ENCODE measurements around the gene XDH.

The XDH gene

GRCh38 chr2:31363956-31364750 is 50.4 kb downstream of the XDH start:
- no peaks in the 10 kb centered on the region for H3K36me3 ChIP-seq (ENCODE audit: insufficient read depth, low read depth, low read length)
- H3K27ac ChIP-seq (ENCODE audit: low read length) = no peak overlapping the region
- H3K4me3 ChIP-seq (ENCODE audit: low read length) = no peak overlapping the region
- H3K9ac ChIP-seq (ENCODE audit: low read depth, low read length) = no peak overlapping the region
- no peaks in the 10 kb centered on the region for H3K27me3 ChIP-seq (ENCODE audit: insufficient read depth, low read length)
- no peaks in the 10 kb centered on the region for H3K4me1 ChIP-seq (ENCODE audit: insufficient read depth, low read length)
- H3K9me3 ChIP-seq (ENCODE audit: insufficient read depth, low read depth, low read length) = no peaks in the 10 kb centered on the region

- Histone ChIP-seq H3K9me3 (ENCODE audit: insufficient read depth, low read depth, low read length) (no peaks in the 10 kb centered on the region), H3K4me1 (ENCODE audit: insufficient read depth, low read length) (no peaks in the 10 kb centered on the region), H3K4me3 (ENCODE audit: low read length) (no peak overlapping the region), H3K27me3 (ENCODE audit: insufficient read depth, low read length) (no peaks in the 10 kb centered on the region), H3K36me3 (ENCODE audit: insufficient read depth, low read depth, low read length) (no peaks in the 10 kb centered on the region), H3K27ac (ENCODE audit: low read length) (no peak overlapping the region), H3K9ac (ENCODE audit: low read depth, low read length) (no peak overlapping the region)
These were observed 52.0 kb downstream of the XDH start for GRCh38 chr2:31362581-31362980.

GRCh38 chr2:31359229-31359628 is 55.3 kb downstream of the XDH start:
- Histone ChIP-seq H3K4me1 (ENCODE audit: insufficient read depth, low read length) (no peaks in the 10 kb centered on the region), H3K4me3 (ENCODE audit: low read length) (no peak overlapping the region), H3K27me3 (ENCODE audit: insufficient read depth, low read length) (no peaks in the 10 kb centered on the region), H3K36me3 (ENCODE audit: insufficient read depth, low read depth, low read length) (no peaks in the 10 kb centered on the region), H3K9ac (ENCODE audit: low read depth, low read length) (no peak overlapping the region), H3K9me3 (ENCODE audit: insufficient read depth, low read depth, low read length) (no peaks in the 10 kb centered on the region), H3K27ac (ENCODE audit: low read length) (no peak overlapping the region)

- Histone ChIP-seq H3K9ac (ENCODE audit: low read depth, low read length) (no peak overlapping the region), H3K4me3 (ENCODE audit: low read length) (no peak overlapping the region), H3K4me1 (ENCODE audit: insufficient read depth, low read length) (no peaks in the 10 kb centered on the region), H3K36me3 (ENCODE audit: insufficient read depth, low read depth, low read length) (no peaks in the 10 kb centered on the region), H3K27me3 (ENCODE audit: insufficient read depth, low read length) (no peaks in the 10 kb centered on the region), H3K9me3 (ENCODE audit: insufficient read depth, low read depth, low read length) (no peaks in the 10 kb centered on the region), H3K27ac (ENCODE audit: low read length) (no peak overlapping the region)
These were observed 59.7 kb downstream of the XDH start for GRCh38 chr2:31354837-31355236.

GRCh38 chr2:31353179-31353578 is 61.4 kb downstream of the XDH start:
- H3K9ac ChIP-seq (ENCODE audit: low read depth, low read length) = no peak overlapping the region
- H3K36me3 ChIP-seq (ENCODE audit: insufficient read depth, low read depth, low read length) = no peaks in the 10 kb centered on the region
- no peaks in the 10 kb centered on the region for H3K9me3 ChIP-seq (ENCODE audit: insufficient read depth, low read depth, low read length)
- no peaks in the 10 kb centered on the region for H3K27me3 ChIP-seq (ENCODE audit: insufficient read depth, low read length)
- H3K27ac ChIP-seq (ENCODE audit: low read length) = no peak overlapping the region
- H3K4me1 ChIP-seq (ENCODE audit: insufficient read depth, low read length) = no peaks in the 10 kb centered on the region
- no peak overlapping the region for H3K4me3 ChIP-seq (ENCODE audit: low read length)

GRCh38 chr2:31349684-31350083 is 64.9 kb downstream of the XDH start:
- Histone ChIP-seq H3K27me3 (ENCODE audit: insufficient read depth, low read length) (no peaks in the 10 kb centered on the region), H3K27ac (ENCODE audit: low read length) (no peak overlapping the region), H3K9ac (ENCODE audit: low read depth, low read length) (no peak overlapping the region), H3K4me1 (ENCODE audit: insufficient read depth, low read length) (no peaks in the 10 kb centered on the region), H3K9me3 (ENCODE audit: insufficient read depth, low read depth, low read length) (no peaks in the 10 kb centered on the region), H3K36me3 (ENCODE audit: insufficient read depth, low read depth, low read length) (no peaks in the 10 kb centered on the region), H3K4me3 (ENCODE audit: low read length) (no peak overlapping the region)

GRCh38 chr2:31349160-31349559 is 65.4 kb downstream of the XDH start:
- no peak overlapping the region for H3K9ac ChIP-seq (ENCODE audit: low read depth, low read length)
- no peaks in the 10 kb centered on the region for H3K9me3 ChIP-seq (ENCODE audit: insufficient read depth, low read depth, low read length)
- no peaks in the 10 kb centered on the region for H3K36me3 ChIP-seq (ENCODE audit: insufficient read depth, low read depth, low read length)
- no peaks in the 10 kb centered on the region for H3K4me1 ChIP-seq (ENCODE audit: insufficient read depth, low read length)
- no peak overlapping the region for H3K4me3 ChIP-seq (ENCODE audit: low read length)
- no peak overlapping the region for H3K27ac ChIP-seq (ENCODE audit: low read length)
- no peaks in the 10 kb centered on the region for H3K27me3 ChIP-seq (ENCODE audit: insufficient read depth, low read length)

- no peak overlapping the region for H3K4me3 ChIP-seq (ENCODE audit: low read length)
- no peaks in the 10 kb centered on the region for H3K9me3 ChIP-seq (ENCODE audit: insufficient read depth, low read depth, low read length)
- H3K36me3 ChIP-seq (ENCODE audit: insufficient read depth, low read depth, low read length) = no peaks in the 10 kb centered on the region
- H3K4me1 ChIP-seq (ENCODE audit: insufficient read depth, low read length) = no peaks in the 10 kb centered on the region
- H3K27me3 ChIP-seq (ENCODE audit: insufficient read depth, low read length) = no peaks in the 10 kb centered on the region
- H3K27ac ChIP-seq (ENCODE audit: low read length) = no peak overlapping the region
- H3K9ac ChIP-seq (ENCODE audit: low read depth, low read length) = no peak overlapping the region
These were observed 65.9 kb downstream of the XDH start for GRCh38 chr2:31348618-31349017.

- H3K27ac ChIP-seq (ENCODE audit: low read length) = no peak overlapping the region
These were observed 66.8 kb downstream of the XDH start for GRCh38 chr2:31347750-31348149.

GRCh38 chr2:31347319-31347718 is 67.2 kb downstream of the XDH start:
- Histone ChIP-seq H3K4me3 (ENCODE audit: low read length) (no peak overlapping the region), H3K36me3 (ENCODE audit: insufficient read depth, low read depth, low read length) (no peaks in the 10 kb centered on the region), H3K27me3 (ENCODE audit: insufficient read depth, low read length) (no peaks in the 10 kb centered on the region), H3K9me3 (ENCODE audit: insufficient read depth, low read depth, low read length) (no peaks in the 10 kb centered on the region), H3K9ac (ENCODE audit: low read depth, low read length) (no peak overlapping the region), H3K27ac (ENCODE audit: low read length) (no peak overlapping the region), H3K4me1 (ENCODE audit: insufficient read depth, low read length) (no peaks in the 10 kb centered on the region)

More at GRCh38 chr2:31347750-31348149, 66.8 kb downstream of the XDH start:
- no peaks in the 10 kb centered on the region for H3K9me3 ChIP-seq (ENCODE audit: insufficient read depth, low read depth, low read length)
- no peaks in the 10 kb centered on the region for H3K36me3 ChIP-seq (ENCODE audit: insufficient read depth, low read depth, low read length)
- no peak overlapping the region for H3K4me3 ChIP-seq (ENCODE audit: low read length)
- no peaks in the 10 kb centered on the region for H3K4me1 ChIP-seq (ENCODE audit: insufficient read depth, low read length)
- no peak overlapping the region for H3K9ac ChIP-seq (ENCODE audit: low read depth, low read length)
- H3K27me3 ChIP-seq (ENCODE audit: insufficient read depth, low read length) = no peaks in the 10 kb centered on the region

GRCh38 chr2:31344447-31344846 is 70.1 kb downstream of the XDH start:
- Histone ChIP-seq H3K9ac (ENCODE audit: low read depth, low read length) (no peak overlapping the region), H3K36me3 (ENCODE audit: insufficient read depth, low read depth, low read length) (no peaks in the 10 kb centered on the region), H3K27ac (ENCODE audit: low read length) (no peak overlapping the region), H3K27me3 (ENCODE audit: insufficient read depth, low read length) (no peaks in the 10 kb centered on the region), H3K4me3 (ENCODE audit: low read length) (no peak overlapping the region), H3K9me3 (ENCODE audit: insufficient read depth, low read depth, low read length) (no peaks in the 10 kb centered on the region), H3K4me1 (ENCODE audit: insufficient read depth, low read length) (no peaks in the 10 kb centered on the region)

- no peaks in the 10 kb centered on the region for H3K36me3 ChIP-seq (ENCODE audit: insufficient read depth, low read depth, low read length)
- H3K9ac ChIP-seq (ENCODE audit: low read depth, low read length) = no peak overlapping the region
- H3K27ac ChIP-seq (ENCODE audit: low read length) = no peak overlapping the region
- no peak overlapping the region for H3K4me3 ChIP-seq (ENCODE audit: low read length)
- H3K4me1 ChIP-seq (ENCODE audit: insufficient read depth, low read length) = no peaks in the 10 kb centered on the region
- H3K27me3 ChIP-seq (ENCODE audit: insufficient read depth, low read length) = no peaks in the 10 kb centered on the region
- H3K9me3 ChIP-seq (ENCODE audit: insufficient read depth, low read depth, low read length) = no peaks in the 10 kb centered on the region
These were observed 73.2 kb downstream of the XDH start for GRCh38 chr2:31341351-31341750.
